HG02840 (cell line): ENCODE data around the gene GLE1.
"Not testable (repeated sequence)": the region's sequence is repeated elsewhere in the genome, so short reads cannot be mapped to it uniquely, and the experiment has no call there.

Source experiments
- ATAC-seq: cut with Tn5 transposase; IDR thresholded peaks from one replicate; pipeline ENCODE4 v1.9.1; 2021; ENCODE audit warnings: mild to moderate bottlenecking, moderate library complexity, moderate number of reproducible peaks; ENCODE audit not compliant: unreplicated experiment, low FRiP score

Gene GLE1

GRCh38 chr9:128495804-128496417 lies 8.6 kb upstream of the GLE1 start:
- ATAC-seq, result no peak

GRCh38 chr9:128497824-128498610 lies 6.5 kb upstream of the GLE1 start:
- ATAC-seq, result no peak

GRCh38 chr9:128498911-128499310 lies 5.6 kb upstream of the GLE1 start:
- no peak for ATAC-seq

- ATAC-seq, result no peak
Observed at GRCh38 chr9:128499920-128500319, 4.6 kb upstream of the GLE1 start.

GRCh38 chr9:128503415-128503825 lies 1.1 kb upstream of the GLE1 start:
- ATAC-seq, result not testable (repeated sequence)

- ATAC-seq, result no peak
Observed at GRCh38 chr9:128503870-128504269, 649 bp upstream of the GLE1 start.

GRCh38 chr9:128505414-128505765 lies 871 bp downstream of the GLE1 start:
- no peak for ATAC-seq

GRCh38 chr9:128505906-128506305 lies 1.4 kb downstream of the GLE1 start:
- ATAC-seq, result not testable (repeated sequence)

GRCh38 chr9:128512820-128513219 lies 8.3 kb downstream of the GLE1 start:
- no peak for ATAC-seq

- ATAC-seq, result no peak
Observed at GRCh38 chr9:128521956-128522355, 17.4 kb downstream of the GLE1 start.

GRCh38 chr9:128523199-128523925 lies 18.8 kb downstream of the GLE1 start:
- ATAC-seq, result no peak

- ATAC-seq, result no peak
Observed at GRCh38 chr9:128526720-128527119, 22.2 kb downstream of the GLE1 start.

GRCh38 chr9:128528445-128529160 lies 24.1 kb downstream of the GLE1 start:
- no peak for ATAC-seq

GRCh38 chr9:128529191-128529590 lies 24.7 kb downstream of the GLE1 start:
- no peak for ATAC-seq

- ATAC-seq, result no peak
Observed at GRCh38 chr9:128532581-128532980, 28.1 kb downstream of the GLE1 start.

GRCh38 chr9:128540634-128541360 lies 36.3 kb downstream of the GLE1 start:
- ATAC-seq, result no peak

- ATAC-seq, result no peak
Observed at GRCh38 chr9:128546504-128546903, 42.0 kb downstream of the GLE1 start.

GRCh38 chr9:128548876-128549275 lies 44.4 kb downstream of the GLE1 start:
- ATAC-seq, result no peak

GRCh38 chr9:128550226-128550625 lies 45.7 kb downstream of the GLE1 start:
- ATAC-seq, result no peak
